NCI-H146 treated with DMSO at 0.1 percent for 48 hours (cell line): Measurements from ENCODE around the gene ITSN1.
"Not testable (repeated sequence)": the region's sequence is repeated elsewhere in the genome, so short reads cannot be mapped to it uniquely, and the experiment has no call there.

Experiments used
- DNase-seq: peaks from one replicate; lab custom pipeline; 2025; ENCODE audit not compliant: unreplicated experiment; lab: John Stamatoyannopoulos, UW

The ITSN1 gene

DNA sequence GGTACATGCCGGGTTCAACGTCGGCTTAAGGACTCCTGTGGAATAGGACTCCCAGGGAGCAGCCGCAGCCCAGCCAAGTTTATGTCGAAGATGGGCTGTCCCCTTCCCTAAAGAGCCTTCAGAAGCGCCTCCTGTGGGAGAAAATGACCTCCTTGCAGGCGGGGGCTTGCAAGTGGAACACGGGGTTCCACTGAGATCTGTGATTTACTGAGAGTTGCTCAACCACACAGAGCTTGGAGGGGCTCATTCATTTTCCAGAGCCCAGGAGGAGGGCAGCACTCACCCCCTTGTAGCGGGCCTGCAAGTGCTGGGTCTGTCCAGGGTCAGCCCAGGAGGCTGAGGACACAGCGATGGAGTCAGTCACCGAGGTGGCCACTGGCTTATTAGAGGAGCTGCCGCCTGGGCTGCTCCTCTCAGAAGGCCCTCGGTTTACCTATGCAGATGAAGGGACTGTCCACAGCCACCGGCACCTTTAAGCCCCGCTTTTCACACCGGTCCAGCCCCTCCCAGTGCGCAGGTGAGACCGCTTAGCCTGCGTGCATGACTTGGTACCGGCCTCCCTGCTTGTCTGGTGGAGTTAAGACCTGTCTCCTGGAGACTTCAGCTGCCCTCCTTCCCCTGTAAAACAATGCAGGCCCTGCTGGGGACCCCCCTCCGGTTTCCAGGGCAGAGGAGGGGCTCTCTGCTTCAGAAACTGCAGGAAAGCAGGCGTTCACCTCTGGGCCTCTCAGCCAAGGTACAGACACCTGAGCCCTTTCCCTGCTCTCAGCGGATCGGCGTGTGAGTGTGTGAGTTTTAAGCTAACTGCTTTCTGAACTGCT is 215.8 kb downstream of the ITSN1 start:
- no peak for DNase-seq

DNA sequence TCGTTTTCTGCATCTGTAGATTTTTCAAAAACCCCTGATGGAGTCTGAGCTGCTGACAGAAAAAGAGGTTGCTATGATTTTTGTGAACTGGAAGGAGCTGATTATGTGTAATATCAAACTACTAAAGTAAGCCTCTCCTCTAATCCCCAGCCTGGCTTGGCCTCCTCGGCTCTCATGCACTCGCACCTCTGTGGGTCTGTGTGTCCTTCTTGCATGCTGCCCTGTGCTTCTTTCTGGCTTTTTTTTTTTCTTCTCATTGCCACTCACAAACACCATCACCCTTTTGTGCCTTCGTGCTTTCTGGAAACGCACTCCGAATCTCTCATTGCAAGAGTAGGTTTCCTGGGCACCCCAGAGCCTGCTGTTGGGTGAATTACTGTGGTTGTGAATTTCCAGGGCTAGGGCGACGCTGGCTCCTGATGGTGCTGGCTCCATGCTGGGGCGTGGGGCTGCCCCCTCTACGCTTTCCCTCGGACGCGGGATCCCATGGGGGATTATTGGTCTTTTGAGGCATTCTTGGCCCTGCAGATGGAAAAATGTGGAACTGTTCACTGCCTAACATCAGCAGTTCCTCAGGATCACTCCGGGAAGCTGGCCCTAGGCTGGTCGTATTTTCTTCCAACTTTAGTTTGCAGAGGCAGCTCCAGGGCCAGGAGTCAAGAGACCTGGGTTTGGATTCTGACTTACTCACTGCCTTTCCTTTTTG is 216.5 kb downstream of the ITSN1 start:
- DNase-seq: no peak

DNA sequence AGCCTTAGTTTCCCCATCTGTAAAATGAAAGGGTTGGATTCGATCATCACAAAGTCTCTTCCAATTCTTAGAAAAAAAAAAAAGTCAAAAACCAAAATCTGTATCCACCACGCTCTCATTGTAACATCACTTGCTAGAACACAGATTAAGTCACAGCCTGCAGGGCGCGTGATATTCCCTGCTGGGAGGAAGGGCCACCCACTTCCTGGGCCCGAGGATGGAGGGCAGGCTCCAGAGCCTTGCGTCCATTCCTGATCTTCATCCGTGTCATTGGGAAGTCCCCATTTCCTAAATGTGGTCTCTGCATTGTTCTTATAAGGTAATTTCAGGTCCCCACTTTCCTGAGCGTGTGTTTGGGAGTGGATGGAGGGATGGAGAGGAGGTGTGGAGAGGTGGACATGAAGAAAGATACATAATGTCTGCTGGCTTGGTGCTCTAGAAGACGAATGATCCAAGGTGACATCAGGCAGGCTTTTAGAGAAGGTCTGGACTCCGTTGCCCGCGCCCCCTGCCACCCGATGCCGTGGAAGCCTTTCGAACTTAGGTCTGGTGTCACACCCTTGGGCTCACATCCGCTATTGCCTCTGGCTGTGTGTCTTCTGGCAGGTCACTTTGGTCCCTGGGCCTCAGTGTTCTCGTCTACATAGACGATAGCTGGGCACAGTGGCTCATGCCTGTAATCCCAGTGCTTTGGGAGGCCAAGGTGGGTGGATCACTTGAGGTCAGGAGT is 217.2 kb downstream of the ITSN1 start:
- DNase-seq: no peak

DNA sequence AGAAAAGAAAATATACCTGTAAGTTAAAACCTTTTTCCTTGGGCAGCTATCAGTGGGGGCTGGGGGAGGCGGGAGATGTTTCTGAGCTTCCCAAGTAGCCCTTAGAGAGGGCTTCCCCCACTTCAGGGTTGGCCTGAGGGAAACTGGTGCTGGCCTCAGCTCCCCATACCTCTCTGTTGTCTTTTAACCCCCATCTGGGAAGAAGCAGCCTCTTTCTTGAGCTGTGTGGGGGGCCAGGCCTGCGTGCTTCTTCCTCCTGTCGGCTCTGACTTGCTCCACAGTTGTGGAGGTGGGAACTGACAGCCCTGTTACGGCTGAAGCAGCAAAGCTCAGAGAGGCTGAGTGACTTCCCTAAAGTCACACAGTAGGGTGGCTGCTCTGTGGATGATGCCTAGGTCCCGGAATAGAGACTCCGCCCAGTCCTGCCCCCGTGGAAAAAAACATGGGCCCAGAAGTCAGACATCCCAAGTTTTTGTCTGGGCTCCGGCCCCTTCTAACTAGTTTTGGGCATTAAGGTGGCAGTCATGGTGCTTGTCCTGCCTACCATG is 218.1 kb downstream of the ITSN1 start:
- DNase-seq: no peak

DNA sequence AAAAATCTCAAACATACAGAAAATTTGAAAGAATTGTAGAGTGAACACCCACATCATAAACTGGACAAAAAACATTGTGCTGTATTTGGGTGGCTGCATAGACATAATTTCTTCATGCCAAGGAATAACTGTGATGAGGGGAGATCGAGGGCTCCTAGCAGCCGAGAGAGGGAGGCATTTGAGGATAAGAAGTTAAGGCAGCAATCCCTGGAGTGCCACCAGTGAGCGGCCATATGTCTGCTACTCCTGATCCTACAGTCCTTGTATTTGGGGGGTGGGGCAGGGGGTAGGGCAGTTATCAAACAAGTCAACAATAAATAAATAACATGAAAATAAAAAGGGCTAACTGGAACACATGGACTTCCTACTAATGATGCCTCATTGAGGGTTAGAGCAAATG is 218.8 kb downstream of the ITSN1 start:
- DNase-seq: no peak

DNA sequence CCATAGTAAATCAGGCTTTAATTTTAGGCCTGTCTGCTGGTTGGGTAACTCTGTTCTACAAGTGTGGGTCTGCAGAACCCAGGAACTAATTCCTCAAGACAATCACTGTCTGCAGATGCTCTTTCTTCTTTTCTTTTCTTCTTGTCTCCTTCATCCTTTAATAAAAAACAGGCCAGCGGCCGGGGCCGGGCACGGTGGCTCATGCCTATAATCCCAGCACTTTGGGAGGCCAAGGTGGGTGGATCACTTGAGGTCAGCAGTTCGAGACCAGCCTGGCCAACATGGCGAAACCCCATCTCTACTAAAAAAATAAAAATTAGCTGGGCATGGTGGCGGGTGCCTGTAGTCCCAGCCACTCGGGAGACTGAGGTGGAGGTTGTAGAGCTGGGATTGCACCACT is 220.9 kb downstream of the ITSN1 start:
- not testable (repeated sequence) for DNase-seq

DNA sequence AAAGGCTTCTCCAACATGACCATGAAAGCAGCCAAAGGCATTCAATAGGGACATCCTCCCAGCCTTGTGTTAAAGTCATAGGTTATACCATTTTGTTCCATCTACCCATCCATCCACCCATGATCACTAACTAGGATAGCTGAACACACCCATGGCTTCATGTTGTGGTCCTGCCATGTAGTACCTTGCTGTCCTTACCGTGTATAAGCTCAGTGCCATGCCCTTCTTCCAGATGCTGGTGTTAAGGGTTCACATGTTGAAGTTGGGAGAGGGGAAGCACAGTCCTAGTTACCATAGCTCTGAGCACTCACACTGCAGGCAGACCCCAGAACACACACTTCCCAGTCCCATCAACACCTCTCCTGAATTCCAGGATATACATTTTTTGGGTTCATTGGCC is 221.8 kb downstream of the ITSN1 start:
- no peak for DNase-seq

DNA sequence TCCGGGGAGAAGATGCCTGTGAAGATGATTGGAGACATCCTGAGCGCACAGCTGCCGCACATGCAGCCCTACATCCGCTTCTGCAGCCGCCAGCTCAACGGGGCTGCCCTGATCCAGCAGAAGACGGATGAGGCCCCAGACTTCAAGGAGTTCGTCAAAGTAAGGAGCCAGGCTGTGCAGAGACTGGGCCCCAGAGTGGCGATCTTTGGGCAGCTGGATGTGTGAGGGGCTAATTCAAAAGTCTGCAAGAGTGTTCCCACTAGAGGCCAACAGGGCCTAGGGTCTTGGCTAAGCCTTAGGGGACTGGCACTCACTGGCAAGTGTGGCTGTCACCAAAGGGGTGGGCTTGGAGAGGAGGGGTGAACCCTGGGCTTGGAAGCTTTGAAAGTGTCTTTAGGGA is 222.9 kb downstream of the ITSN1 start:
- DNase-seq: no peak

DNA sequence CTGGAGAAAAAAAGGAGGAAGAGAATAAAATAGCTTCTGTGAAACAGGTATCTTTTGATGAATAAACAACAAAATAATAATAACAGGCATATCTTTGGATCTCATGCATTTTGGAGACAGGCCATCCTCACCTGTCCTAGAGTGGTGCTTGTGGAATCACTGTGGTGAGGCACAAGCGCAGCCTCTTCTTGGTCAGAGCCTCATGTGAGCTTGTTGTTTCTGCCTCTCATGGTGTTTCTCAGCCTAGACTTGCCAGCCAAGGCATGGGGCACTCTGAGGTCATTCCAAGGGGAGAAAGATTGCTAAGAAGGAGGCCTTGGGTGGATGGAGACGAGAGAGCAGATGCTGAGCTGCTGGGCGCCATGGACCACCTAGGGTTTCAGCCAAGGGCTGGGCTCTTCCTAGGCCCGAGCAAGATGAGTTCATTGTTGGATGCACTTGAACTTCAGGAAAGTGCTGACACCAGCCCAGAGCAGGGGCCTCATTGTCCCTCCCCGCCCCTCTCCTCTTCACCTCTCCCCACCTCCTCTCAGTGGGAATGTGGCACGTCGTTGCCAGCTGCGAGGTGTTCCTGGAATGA is 223.8 kb downstream of the ITSN1 start:
- DNase-seq: no peak

DNA sequence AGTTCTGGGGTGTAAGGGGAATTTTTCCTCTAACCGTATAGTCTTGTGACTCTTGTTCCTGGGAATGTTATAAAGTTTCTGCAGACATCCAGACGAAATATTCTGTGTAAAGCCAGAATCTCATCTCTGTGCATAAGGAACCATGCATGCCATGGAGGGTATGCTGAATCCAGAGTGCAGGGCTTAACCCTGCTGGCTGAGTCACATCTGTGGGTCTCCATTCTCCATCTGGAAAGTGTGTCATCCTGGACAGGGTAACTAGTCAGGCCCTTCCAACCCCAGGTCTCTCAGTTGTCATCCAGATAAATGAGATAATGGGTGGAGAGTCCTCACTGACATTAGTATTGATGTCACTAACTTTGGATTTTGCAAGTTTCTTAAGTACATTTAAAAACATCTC is 224.5 kb downstream of the ITSN1 start:
- no peak for DNase-seq

DNA sequence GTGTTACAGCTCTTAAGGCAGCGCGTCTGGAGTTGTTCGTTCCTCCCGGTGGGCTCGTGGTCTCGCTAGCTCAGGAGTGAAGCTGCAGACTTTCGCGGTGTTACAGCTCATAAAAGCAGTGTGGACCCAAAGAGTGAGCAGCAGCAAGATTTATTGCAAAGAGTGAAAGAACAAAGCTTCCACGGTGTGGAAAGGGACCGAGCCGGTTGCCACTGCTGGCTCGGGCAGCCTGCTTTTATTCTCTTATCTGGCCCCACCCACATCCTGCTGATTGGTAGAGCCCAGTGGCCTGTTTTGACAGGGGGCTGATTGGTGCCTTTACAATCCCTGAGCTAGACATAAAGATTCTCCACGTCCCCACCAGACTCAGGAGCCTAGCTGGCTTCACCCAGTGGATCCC is 225.6 kb downstream of the ITSN1 start:
- not testable (repeated sequence) for DNase-seq

DNA sequence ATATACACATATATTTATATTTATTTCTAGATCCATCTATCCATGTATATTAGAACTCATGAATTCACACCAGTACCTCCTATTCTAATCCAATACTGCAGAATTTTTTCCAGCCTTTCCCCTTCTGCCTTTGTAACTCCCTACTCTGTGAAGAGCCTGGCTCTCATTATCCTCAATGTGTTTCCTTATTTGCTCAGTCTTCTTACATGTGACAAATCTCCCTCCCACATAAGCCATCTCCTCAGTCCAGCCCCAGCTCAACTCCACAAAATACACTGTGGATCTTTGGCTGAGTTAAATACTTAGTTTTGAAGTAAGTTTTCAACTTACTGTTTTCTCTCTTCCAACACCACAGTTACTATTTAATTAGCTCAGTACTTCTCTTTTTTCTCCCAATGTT is 227.6 kb downstream of the ITSN1 start:
- no peak for DNase-seq

DNA sequence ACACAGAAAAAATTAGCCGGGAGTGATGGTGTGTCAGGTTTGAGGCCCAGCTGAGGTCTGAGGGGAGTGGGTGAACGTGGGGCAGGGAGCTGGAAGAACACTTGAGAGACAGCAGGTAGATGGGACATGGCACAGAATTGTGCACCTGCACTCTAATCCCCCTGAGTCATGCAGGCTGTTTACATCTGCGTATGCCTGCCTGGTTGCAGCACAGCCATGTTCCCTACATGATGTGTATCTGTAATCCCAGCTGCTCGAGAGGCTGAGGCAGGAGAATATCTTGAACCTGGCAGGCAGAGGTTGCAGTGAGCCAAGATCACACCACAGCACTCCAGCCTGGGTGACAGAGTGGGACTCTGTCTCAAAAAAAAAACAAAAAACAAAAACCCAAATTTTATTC is 228.5 kb downstream of the ITSN1 start:
- DNase-seq: no peak

DNA sequence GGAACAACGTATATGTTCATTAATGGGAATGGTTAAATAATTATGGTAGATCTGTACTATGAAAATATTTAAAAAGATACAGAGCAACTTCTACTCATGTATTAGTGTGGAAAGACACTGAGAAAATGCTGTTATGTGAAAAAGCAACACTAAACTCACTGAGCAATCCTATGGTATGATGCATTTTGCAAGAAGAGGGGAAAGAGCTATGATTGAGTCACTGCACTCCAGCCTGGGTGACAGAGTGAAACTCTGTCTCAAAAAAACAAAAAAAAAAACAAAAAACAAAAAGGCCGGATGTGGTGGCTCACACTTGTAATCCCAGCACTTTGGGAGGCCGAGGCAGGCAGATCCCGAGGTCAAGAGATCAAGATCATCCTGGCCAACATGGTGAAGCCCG is 228.9 kb downstream of the ITSN1 start:
- DNase-seq: no peak

DNA sequence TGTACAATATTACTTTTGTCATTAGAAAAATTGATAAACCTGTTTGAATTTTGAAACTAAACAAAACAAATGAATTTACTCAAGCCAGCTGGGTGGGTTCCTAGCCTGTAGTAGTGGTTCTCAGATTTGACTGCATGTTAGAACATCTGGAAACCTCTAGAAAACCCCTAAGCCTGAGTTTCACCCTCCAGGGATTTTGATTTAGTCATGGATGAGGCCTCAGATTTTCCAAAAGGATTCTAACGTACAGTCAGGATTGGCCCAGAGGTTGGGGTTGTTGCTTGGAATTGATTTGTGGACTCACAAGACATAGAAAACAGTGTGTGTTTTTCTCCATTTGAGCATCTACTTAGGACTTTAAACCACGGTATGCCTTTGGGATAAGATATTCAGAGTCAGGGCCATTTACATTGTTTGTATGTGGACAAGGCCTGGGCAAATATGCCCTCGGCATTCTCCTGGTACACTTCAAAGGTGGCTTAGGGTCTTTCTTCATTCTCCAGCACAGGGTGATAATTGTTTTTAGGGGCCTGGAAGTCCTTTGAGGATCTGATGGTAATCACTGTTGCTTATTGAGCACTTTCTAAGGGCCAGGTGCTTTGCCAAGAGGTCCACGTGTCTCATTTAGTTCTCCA is 230.7 kb downstream of the ITSN1 start:
- no peak for DNase-seq

DNA sequence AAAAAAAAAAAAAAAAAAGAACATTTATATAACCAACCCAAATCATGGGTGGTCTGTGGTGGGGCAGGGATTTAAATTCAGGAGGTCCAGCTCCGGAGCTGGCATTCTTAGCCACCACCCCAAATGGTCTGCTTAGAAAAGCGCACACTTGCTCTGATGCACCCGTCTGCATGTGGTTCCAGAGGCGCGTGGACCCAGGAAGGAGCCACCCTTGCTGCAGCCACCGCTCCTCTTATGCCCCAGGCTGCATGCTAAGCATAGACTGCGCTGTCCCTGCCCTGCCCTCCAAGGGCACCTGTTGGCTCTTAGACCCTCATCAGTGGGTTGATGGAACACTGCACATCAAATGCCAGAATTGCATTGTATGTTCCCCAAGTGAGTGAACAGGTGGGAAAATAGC is 231.9 kb downstream of the ITSN1 start:
- no peak for DNase-seq

DNA sequence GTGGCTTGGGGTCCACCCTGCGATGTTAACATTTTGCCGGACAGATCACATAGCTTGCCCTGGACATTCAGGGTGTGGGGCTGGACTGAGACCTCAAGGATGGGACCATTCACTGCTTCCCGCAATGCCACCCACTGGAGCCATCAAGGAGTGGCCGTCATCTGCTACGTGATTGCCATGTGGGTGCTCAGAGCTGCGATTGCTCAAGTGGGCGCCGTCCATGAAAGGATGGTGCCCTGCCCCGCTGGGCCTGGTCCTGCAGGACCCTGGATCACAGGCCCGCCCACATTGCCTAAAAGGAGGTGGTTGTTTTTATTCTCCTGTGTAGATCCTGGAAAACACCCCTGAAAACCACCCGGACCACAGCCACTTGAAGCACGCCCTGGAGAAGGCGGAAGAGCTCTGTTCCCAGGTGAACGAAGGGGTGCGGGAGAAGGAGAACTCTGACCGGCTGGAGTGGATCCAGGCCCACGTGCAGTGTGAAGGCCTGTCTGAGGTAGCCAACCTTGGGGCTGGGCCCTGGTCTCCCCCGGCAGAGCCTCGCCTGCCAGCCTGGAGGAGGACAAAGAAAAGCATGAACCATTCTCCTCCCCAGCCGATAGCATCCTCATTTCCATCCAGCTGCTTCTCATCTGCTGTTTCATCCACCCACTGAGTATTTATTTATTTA is 232.9 kb downstream of the ITSN1 start:
- DNase-seq: no peak

DNA sequence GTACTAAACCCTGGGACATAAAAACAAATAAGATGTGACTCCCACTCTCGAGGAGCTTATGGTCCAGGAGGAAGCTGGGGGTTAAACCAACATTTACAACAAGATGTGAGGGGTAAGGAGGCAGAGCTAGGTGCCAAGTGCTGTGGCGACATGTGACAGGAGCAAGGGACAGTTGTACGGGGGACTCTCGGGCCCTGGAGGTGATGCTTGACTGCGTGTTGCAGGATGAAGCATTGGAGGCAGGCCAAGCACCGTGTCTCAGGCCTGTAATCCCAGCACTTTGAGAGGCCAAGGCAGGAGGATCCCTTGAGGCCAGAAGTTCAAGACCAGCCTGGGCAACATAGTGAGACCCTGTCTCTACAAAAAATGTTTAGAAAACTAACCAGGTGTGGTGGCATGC is 236.5 kb downstream of the ITSN1 start:
- no peak for DNase-seq

DNA sequence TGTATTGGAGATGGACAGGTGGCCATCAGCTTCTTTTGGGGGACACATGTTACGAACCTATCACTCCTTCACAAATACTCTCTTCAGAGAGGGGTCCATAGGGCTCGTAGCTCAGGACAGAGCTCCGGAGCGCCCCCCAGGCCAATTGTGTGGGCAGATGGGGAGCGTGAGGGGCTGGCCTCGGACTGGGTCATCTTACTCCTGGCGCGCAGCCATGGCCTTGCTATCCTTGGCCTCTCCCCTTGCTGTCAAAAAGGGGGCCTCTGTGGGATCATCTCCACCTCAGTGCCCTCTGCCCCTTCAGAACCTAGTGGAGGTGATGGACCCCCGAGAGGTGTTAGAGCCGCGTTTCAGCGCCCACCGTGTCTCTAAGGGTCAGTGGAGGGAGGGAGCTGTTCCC is 238.3 kb downstream of the ITSN1 start:
- no peak for DNase-seq

DNA sequence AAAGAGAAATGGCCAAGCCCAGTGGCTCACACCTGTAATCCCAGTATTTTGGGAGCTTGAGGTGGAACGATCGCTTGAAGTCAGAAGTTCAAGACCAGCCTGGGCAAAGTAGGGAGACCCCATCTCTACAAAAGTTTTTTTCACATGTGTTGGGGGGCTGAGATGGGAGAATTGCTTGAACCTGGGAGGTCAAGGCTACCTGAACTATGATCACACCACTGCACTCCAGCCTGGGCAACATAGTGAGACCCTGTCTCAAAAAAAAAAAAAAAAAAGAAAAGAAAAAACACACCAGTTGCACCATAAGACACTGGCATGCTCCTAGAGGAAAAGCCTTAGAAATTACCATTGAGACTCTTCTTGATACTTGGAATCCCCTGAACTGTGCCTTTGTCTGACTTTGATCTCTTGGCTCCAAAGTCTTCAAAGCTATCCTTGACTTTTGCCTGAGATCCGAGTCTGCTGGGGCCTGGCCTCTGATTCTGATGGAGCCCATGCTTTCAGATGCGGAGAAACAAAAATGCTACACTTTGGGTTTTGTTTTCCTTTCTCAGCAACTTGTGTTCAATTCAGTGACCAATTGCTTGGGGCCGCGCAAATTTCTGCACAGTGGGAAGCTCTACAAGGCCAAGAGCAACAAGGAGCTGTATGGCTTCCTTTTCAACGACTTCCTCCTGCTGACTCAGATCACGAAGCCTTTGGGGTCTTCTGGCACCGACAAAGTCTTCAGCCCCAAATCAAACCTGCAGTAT is 239.6 kb downstream of the ITSN1 start:
- no peak for DNase-seq
